HepG2 (cell line): Measurements from ENCODE around the gene TASP1. TPM values are rescaled to one million over a fixed set of nuclear protein-coding genes. Genes with fewer than 3 reads are reported as not detected.

Experiments used
- ATAC-seq: fragments of 200-7000 bp; cut with Tn5 transposase; 3 replicates; pipeline ENCODE4 v1.9.1; 2020; ENCODE audit warnings: mild to moderate bottlenecking, moderate library complexity
- BruUV-seq: library from RNA; stranded (reverse); fragments of 400-500 nt; replicated peaks from 2 replicates; lab custom pipeline; 2021; lab: Mats Ljungman, UMichigan
- CTCF ChIA-PET: fragments of 300-600 bp; formaldehyde crosslinking; extraction: SDS; loops from one replicate; lab custom pipeline; 2021; ENCODE audit warnings: low total read pairs, inconsistent platforms, low intra/inter-chr PET ratio; lab: Yijun Ruan, JAX
- POLR2A ChIA-PET: fragments of 350-600 bp; sonication (Branson Sonifier 250); formaldehyde crosslinking; loops from one replicate; lab custom pipeline; 2020; ENCODE audit warnings: antibody characterized with exemption, inconsistent platforms; lab: Yijun Ruan, JAX
- DNase-seq: peaks from one replicate; pipeline ENCODE4 v3.0.0-alpha.2; 2015; ENCODE audit warnings: low spot score
- FAIRE-seq: peaks from 3 replicates; lab custom pipeline; 2011; peaks lifted over from hg19 to GRCh38; lab: Jason Lieb, UNC
- H2AFZ ChIP-seq: one replicate; pipeline ENCODE4 v1.6.1; 2011; ENCODE audit warnings: low read length, inconsistent platforms
- H3K27ac ChIP-seq: fragments of 300-600 bp; 3 replicates; pipeline ENCODE4 v1.8.0; 2011; ENCODE audit warnings: mixed run types, mild to moderate bottlenecking, mixed read lengths, low read length, inconsistent platforms; ENCODE audit not compliant: insufficient read depth; ENCODE audit errors: extremely low read length
- H3K27me3 ChIP-seq, 2 experiments: fragments of 200-600 bp in 1 of 2; 2 replicates in 1 of 2; 3 replicates in 1 of 2; pipeline versions ENCODE4 v1.6.0 to v1.8.0; 2011; ENCODE audit warnings: low read length in 2 of 2, mild to moderate bottlenecking in 2 of 2, moderate library complexity in 2 of 2, inconsistent platforms in 1 of 2; ENCODE audit not compliant: insufficient read depth in 2 of 2, control insufficient read depth in 1 of 2
- H3K36me3 ChIP-seq, 2 experiments: fragments of 200-600 bp in 1 of 2; replicated peaks in 1 of 2; 2 replicates in 1 of 2; 3 replicates in 1 of 2; pipeline versions ENCODE4 v1.5.1 to v1.8.0; 2011; ENCODE audit warnings: low read length in 2 of 2, inconsistent platforms in 1 of 2; ENCODE audit not compliant: insufficient read depth in 2 of 2, control insufficient read depth in 1 of 2
- H3K4me1 ChIP-seq: 2 replicates; pipeline ENCODE4 v1.5.1; 2012; ENCODE audit warnings: low read length, inconsistent platforms; ENCODE audit not compliant: insufficient read depth
- H3K4me2 ChIP-seq: 2 replicates; pipeline ENCODE4 v1.6.0; 2011; ENCODE audit warnings: low read depth, low read length, inconsistent platforms
- H3K4me3 ChIP-seq, 3 experiments: fragments of 200-600 bp in 1 of 3; sonication (generic), shearing (Covaris generic) in 1 of 3; replicated peaks in 1 of 3; 2 replicates each; pipeline ENCODE4 v1.5.1; 2011 to 2016; ENCODE audit warnings: low read length in 3 of 3, inconsistent platforms in 2 of 3, low read depth in 2 of 3, mild to moderate bottlenecking in 2 of 3, control low read depth in 1 of 3, mixed read lengths in 1 of 3; ENCODE audit not compliant: insufficient read depth in 1 of 3
- H3K79me2 ChIP-seq: one replicate; pipeline ENCODE4 v1.6.1; 2011; ENCODE audit warnings: low read length, inconsistent platforms; ENCODE audit not compliant: insufficient read depth
- H3K9ac ChIP-seq: 2 replicates; pipeline ENCODE4 v1.6.0; 2011; ENCODE audit warnings: mild to moderate bottlenecking, low read depth, low read length, inconsistent platforms; ENCODE audit not compliant: insufficient read depth
- H3K9me3 ChIP-seq: 2 replicates; pipeline ENCODE4 v1.5.1; 2012; ENCODE audit warnings: mild to moderate bottlenecking, low read length
- H4K20me1 ChIP-seq: 2 replicates; pipeline ENCODE4 v1.6.0; 2011; ENCODE audit warnings: inconsistent platforms, mild to moderate bottlenecking, low read length, moderate library complexity; ENCODE audit not compliant: insufficient read depth
- BCL6 ChIP-seq: IDR thresholded peaks from 2 replicates; pipeline ENCODE4 v1.6.1; 2016; ENCODE audit warnings: missing genetic modification reagents, missing compliant biosample characterization
- FOSL2 ChIP-seq: sonication (generic); formaldehyde crosslinking; IDR thresholded peaks from 2 replicates; pipeline ENCODE4 v1.4.0; 2020; ENCODE audit warnings: missing genetic modification reagents
- FOXA3 ChIP-seq: IDR thresholded peaks from 2 replicates; pipeline ENCODE4 v1.6.1; 2016; ENCODE audit warnings: missing genetic modification reagents, missing compliant biosample characterization
- HOXA9 ChIP-seq: sonication (generic); formaldehyde crosslinking; IDR thresholded peaks from 2 replicates; pipeline ENCODE4 v1.8.1; 2022; ENCODE audit warnings: missing genetic modification reagents, mild to moderate bottlenecking, moderate library complexity, borderline replicate concordance
- JARID2 ChIP-seq: sonication (generic); formaldehyde crosslinking; IDR thresholded peaks from 2 replicates; pipeline ENCODE4 v1.8.1; 2023; ENCODE audit warnings: missing genetic modification reagents, inconsistent platforms; ENCODE audit not compliant: insufficient replicate concordance
- KAT2B ChIP-seq: fragments of 150-350 bp; IDR thresholded peaks from 2 replicates; pipeline ENCODE4 v1.6.1; 2014; ENCODE audit warnings: low read depth, low read length, borderline replicate concordance
- NR2F1 ChIP-seq, 2 experiments: fragments of 450-650 bp in 1 of 2; formaldehyde crosslinking in 1 of 2; IDR thresholded peaks; 2 replicates each; pipeline versions ENCODE4 v1.5.0 to v1.6.1; 2016 to 2020; ENCODE audit warnings: mild to moderate bottlenecking in 1 of 2, missing compliant biosample characterization in 1 of 2, missing genetic modification reagents in 1 of 2, moderate library complexity in 1 of 2
- ZNF577 ChIP-seq: sonication (generic); formaldehyde crosslinking; IDR thresholded peaks from 2 replicates; pipeline ENCODE4 v1.4.0; 2020; ENCODE audit warnings: mild to moderate bottlenecking, low read depth, missing genetic modification reagents, borderline replicate concordance
- ZNF737 ChIP-seq: sonication (generic); formaldehyde crosslinking; IDR thresholded peaks from 2 replicates; pipeline ENCODE4 v1.5.0; 2020; ENCODE audit warnings: missing genetic modification reagents, mild to moderate bottlenecking, borderline replicate concordance
- ZNF773 ChIP-seq: sonication (generic); formaldehyde crosslinking; IDR thresholded peaks from 2 replicates; pipeline ENCODE4 v1.4.0; 2020; ENCODE audit warnings: missing genetic modification reagents, borderline replicate concordance
- WGBS: methylation state at CpG from one replicate; pipeline ENCODE4 v1.1.6; 2017; ENCODE audit warnings: low lambda C conversion rate; 5-methylcytosine and 5-hydroxymethylcytosine counted together
- in situ Hi-C: cut with HindIII; loops from 2 replicates; pipeline ENCODE4 v1.10.0; 2017; ENCODE audit warnings: low pct_unique_long_range_greater_than_20kb; ENCODE audit not compliant: extremely low pct_ligation_motif_present
- intact Hi-C: fragments of 100-400 bp; cut with micrococcal nuclease; formaldehyde crosslinking; loops from one replicate; pipeline ENCODE4 v1.10.0; 2022; ENCODE audit not compliant: unreplicated experiment
- polyA plus RNA-seq, 8 experiments: library from polyadenylated mRNA; depleted of rRNA in 3 of 8; stranded (reverse) in 7 of 8; unstranded in 1 of 8; fragments of >200 nt; fragmentation: Illumina TruSeq in 4 of 8; extraction: Trizol in 4 of 8; gene quantifications; 2 replicates each; pipeline versions ENCODE4 v1.2.1 to v1.2.3, GENCODE V29; 2011 to 2016; ENCODE audit warnings: low read depth in 4 of 8, missing spikeins in 1 of 8, mixed read lengths in 1 of 8; ENCODE audit not compliant: insufficient read depth in 1 of 8
- total RNA-seq, 5 experiments: library from RNA; depleted of rRNA; stranded (reverse); fragments of >200 nt; fragmentation: Illumina TruSeq; extraction: Trizol; gene quantifications; 2 replicates each; pipeline ENCODE4 v1.2.3, GENCODE V29; 2016; ENCODE audit warnings: low read depth in 1 of 5
- TF ChIP-seq, protein P1 (sequence below): sonication (generic); formaldehyde crosslinking; IDR thresholded peaks from 2 replicates; pipeline ENCODE4 v1.5.1; 2020; ENCODE audit warnings: mild to moderate bottlenecking, moderate library complexity, missing genetic modification reagents
- TF ChIP-seq, protein P2 (sequence below): sonication (generic); formaldehyde crosslinking; IDR thresholded peaks from 2 replicates; pipeline ENCODE4 v1.8.0; 2022; ENCODE audit warnings: mild to moderate bottlenecking, missing genetic modification reagents, borderline replicate concordance
- TF ChIP-seq, protein P3 (sequence below): sonication (generic); formaldehyde crosslinking; IDR thresholded peaks from 2 replicates; pipeline ENCODE4 v1.5.1; 2020; ENCODE audit warnings: missing genetic modification reagents, mild to moderate bottlenecking, borderline replicate concordance
- TF ChIP-seq, protein P4 (sequence below): sonication (generic); formaldehyde crosslinking; IDR thresholded peaks from 2 replicates; pipeline ENCODE4 v1.4.0; 2020; ENCODE audit warnings: mild to moderate bottlenecking, missing genetic modification reagents
- TF ChIP-seq, protein P5 (sequence below): sonication (generic); formaldehyde crosslinking; IDR thresholded peaks from 2 replicates; pipeline ENCODE4 v1.8.0; 2022; ENCODE audit warnings: mild to moderate bottlenecking, missing genetic modification reagents, moderate library complexity

TASP1 gene
- total and polyA plus RNA-seq, 2 of the 13 experiments (the other 11 are each of a cell fraction or from before 2014, with no cell fraction given): 10.0 to 25.2 TPM

DNA sequence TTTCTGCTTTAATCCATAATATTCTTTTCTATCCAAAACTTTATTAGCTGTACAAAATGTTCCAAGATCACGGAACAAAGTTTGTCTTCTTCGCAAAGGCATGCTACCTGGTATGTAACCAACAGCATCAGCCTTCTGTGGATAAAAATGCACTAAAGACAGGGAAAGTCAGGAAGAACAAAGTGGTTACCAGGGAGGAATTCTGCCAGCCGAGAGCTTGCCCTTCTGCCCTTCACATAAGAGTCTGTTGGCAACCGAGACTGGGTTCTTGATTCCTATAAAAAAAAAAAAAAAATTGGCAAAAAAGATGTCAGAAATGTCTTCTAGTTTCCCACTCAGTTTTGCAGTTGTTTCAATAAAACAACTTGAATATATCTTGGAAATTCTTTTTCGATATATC lies 58.0 kb downstream of the TASP1 start (continued):
- TF ChIP-seq, protein P1, sequence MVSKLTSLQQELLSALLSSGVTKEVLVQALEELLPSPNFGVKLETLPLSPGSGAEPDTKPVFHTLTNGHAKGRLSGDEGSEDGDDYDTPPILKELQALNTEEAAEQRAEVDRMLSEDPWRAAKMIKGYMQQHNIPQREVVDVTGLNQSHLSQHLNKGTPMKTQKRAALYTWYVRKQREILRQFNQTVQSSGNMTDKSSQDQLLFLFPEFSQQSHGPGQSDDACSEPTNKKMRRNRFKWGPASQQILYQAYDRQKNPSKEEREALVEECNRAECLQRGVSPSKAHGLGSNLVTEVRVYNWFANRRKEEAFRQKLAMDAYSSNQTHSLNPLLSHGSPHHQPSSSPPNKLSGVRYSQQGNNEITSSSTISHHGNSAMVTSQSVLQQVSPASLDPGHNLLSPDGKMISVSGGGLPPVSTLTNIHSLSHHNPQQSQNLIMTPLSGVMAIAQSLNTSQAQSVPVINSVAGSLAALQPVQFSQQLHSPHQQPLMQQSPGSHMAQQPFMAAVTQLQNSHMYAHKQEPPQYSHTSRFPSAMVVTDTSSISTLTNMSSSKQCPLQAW (CRISPR knock-in tag): no peak
- TF ChIP-seq BCL6 (CRISPR knock-in tag) (no peak), ZNF773 (CRISPR knock-in tag) (no peak), JARID2 (no peak), KAT2B (no peak)
- TF ChIP-seq, protein P2, sequence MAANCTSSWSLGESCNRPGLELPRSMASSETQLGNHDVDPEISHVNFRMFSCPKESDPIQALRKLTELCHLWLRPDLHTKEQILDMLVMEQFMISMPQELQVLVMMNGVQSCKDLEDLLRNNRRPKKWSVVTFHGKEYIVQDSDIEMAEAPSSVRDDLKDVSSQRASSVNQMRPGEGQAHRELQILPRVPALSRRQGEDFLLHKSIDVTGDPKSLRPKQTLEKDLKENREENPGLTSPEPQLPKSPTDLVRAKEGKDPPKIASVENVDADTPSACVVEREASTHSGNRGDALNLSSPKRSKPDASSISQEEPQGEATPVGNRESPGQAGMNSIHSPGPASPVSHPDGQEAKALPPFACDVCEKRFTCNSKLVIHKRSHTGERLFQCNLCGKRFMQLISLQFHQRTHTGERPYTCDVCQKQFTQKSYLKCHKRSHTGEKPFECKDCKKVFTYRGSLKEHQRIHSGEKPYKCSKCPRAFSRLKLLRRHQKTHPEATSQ (CRISPR knock-in tag): no peak
- TF ChIP-seq, all 625 proteins: peak for 0

DNA sequence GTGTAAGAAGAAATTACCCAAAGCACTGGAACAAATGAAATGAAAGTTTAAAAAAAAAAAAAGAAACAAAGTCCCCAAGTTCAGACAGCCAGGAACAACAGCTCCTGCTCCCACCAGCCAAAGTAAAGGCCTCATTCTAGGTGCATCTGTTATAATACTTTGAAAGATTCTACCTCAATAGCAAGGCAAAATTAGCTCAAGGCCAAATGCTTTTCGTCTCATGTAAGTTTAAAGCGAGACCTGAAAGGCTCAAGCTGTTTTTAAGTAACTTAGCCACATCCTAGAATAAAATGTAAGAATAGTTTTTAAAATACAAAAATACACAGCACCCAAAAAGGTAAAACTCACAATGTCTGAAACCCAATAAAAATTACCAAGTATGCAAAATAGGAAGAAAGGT lies 64.7 kb downstream of the TASP1 start:
- peaks cover 14% of the 10 kb centered on the region for H3K9me3 ChIP-seq
- FAIRE-seq (no peak), DNase-seq (no peak), ATAC-seq (no peak)
- WGBS: 94% methylated on average over 2 of the region's 2 CpGs
- H3K9ac ChIP-seq: no peak overlapping the region
- peaks cover 1 to 7% of the 10 kb centered on the region in 2 experiments; a peak in 3 of 5 replicates for H3K36me3 ChIP-seq
- in situ Hi-C loops (no loop called here), intact Hi-C loops (no loop called here)
- H3K27ac ChIP-seq: no peak overlapping the region
- H2AFZ ChIP-seq: no peak overlapping the region
- CTCF ChIA-PET: no interaction called here
- no peaks in the 10 kb centered on the region for H3K27me3 ChIP-seq
- no peaks in the 10 kb centered on the region for H4K20me1 ChIP-seq
- H3K79me2 ChIP-seq: no peaks in the 10 kb centered on the region
- H3K4me2 ChIP-seq: no peak overlapping the region
- no peak overlapping the region for H3K4me3 ChIP-seq
- no TSS peak for BruUV-seq
- POLR2A ChIA-PET: no interaction called here
- H3K4me1 ChIP-seq: no peaks in the 10 kb centered on the region
- TF ChIP-seq ZNF737 (CRISPR knock-in tag) (no peak), ZNF577 (CRISPR knock-in tag) (no peak), HOXA9 (CRISPR knock-in tag) (no peak), NR2F1 (CRISPR knock-in tag; IDR thresholded peaks at IDR 0.05) (no peak), FOXA3 (CRISPR knock-in tag) (no peak), FOSL2 (no peak)
- TF ChIP-seq, protein P3, sequence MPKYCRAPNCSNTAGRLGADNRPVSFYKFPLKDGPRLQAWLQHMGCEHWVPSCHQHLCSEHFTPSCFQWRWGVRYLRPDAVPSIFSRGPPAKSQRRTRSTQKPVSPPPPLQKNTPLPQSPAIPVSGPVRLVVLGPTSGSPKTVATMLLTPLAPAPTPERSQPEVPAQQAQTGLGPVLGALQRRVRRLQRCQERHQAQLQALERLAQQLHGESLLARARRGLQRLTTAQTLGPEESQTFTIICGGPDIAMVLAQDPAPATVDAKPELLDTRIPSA (CRISPR knock-in tag): no peak
- TF ChIP-seq, protein P4, sequence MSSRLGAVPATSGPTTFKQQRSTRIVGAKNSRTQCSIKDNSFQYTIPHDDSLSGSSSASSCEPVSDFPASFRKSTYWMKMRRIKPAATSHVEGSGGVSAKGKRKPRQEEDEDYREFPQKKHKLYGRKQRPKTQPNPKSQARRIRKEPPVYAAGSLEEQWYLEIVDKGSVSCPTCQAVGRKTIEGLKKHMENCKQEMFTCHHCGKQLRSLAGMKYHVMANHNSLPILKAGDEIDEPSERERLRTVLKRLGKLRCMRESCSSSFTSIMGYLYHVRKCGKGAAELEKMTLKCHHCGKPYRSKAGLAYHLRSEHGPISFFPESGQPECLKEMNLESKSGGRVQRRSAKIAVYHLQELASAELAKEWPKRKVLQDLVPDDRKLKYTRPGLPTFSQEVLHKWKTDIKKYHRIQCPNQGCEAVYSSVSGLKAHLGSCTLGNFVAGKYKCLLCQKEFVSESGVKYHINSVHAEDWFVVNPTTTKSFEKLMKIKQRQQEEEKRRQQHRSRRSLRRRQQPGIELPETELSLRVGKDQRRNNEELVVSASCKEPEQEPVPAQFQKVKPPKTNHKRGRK: no peak
- TF ChIP-seq, protein P5, sequence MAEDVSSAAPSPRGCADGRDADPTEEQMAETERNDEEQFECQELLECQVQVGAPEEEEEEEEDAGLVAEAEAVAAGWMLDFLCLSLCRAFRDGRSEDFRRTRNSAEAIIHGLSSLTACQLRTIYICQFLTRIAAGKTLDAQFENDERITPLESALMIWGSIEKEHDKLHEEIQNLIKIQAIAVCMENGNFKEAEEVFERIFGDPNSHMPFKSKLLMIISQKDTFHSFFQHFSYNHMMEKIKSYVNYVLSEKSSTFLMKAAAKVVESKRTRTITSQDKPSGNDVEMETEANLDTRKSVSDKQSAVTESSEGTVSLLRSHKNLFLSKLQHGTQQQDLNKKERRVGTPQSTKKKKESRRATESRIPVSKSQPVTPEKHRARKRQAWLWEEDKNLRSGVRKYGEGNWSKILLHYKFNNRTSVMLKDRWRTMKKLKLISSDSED (CRISPR knock-in tag): no peak
